Measurements from ENCODE around the gene COQ8A. TPM values are rescaled to one million over a fixed set of nuclear protein-coding genes. Genes with fewer than 3 reads are reported as not detected.

Gene COQ8A
- total and polyA plus RNA-seq, 2 experiments from 2014 or later: 8.3 to 8.7 TPM

- Histone ChIP-seq H2AFZ (no peak overlapping the region), H3K79me2 (ENCODE audit: insufficient read depth) (no peaks in the 10 kb centered on the region), H3K27ac (no peak overlapping the region), H3F3A (ENCODE audit: insufficient read depth) (no peaks in the 10 kb centered on the region), H3K9ac (no peak overlapping the region), H3K4me1 (ENCODE audit: insufficient read depth) (peaks cover 9% of the 10 kb centered on the region), H3K27me3 (replicated peaks; ENCODE audit: insufficient read depth) (no peaks in the 10 kb centered on the region), H4K20me1 (ENCODE audit: insufficient read depth) (no peaks in the 10 kb centered on the region), H3K36me3 (ENCODE audit: low read depth) (no peaks in the 10 kb centered on the region), H3K4me3 (no peak overlapping the region), H3K9me2 (ENCODE audit: insufficient read depth) (no peaks in the 10 kb centered on the region), H3K9me3 (ENCODE audit: low read depth) (no peaks in the 10 kb centered on the region), H3K4me2 (ENCODE audit: unreplicated experiment) (no peak overlapping the region)
- in situ Hi-C loops (cut with MboI): no loop called here
- TF ChIP-seq EZH2 (IDR thresholded peaks at IDR 0.05; ENCODE audit: insufficient read depth, poor library complexity, severe bottlenecking): no peak
- 95 to 97% methylated on average over 11 to 26 of the region's 34 CpGs for WGBS, 2 experiments (ENCODE audit: low coverage in 1 of 2, low lambda C conversion rate in 2 of 2, missing lambda C conversion rate in 2 of 2)
- DNase-seq: no peak
Measured at GRCh38 chr1:226976276-226976977, 36.3 kb downstream of the COQ8A start.

DNA sequence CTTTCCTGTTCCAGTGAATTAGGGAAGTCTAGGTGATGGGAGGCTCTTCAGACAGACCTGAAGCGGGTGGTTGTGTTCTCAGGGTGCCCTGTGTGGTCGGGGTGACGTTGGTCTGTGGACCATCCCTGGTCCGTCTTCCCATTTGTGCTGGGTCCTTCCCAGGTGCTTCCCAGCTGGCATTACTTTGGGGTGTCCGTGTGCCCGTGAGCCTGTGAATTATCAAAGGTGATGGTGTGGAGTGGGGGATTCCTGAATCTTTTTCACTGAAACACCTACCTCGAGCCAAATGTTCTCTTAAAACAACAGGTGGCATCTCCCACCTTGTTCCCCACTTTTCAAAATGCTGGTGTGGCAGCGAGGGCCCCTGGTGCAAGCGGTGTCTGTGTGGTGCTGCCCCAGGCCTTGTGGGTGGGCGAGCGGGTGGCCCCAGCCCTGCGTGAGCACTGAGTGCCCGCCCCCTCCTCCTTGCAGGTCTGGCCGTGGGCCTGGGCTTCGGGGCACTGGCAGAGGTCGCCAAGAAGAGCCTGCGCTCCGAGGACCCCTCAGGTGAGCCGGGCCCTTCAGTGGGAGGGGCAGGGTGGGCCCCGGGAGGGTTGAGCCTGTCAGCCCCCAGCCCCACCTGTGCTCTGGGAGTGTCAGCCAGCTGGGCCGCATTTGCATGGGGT, 37.0 kb downstream of the COQ8A start:
- H3K27me3 ChIP-seq (replicated peaks; ENCODE audit: insufficient read depth): no peaks in the 10 kb centered on the region
- no peak for TF ChIP-seq EZH2phosphoT487 (IDR thresholded peaks at IDR 0.05; ENCODE audit: insufficient read depth, low read depth)
- TF ChIP-seq EZH2 (IDR thresholded peaks at IDR 0.05; ENCODE audit: insufficient read depth, poor library complexity, severe bottlenecking): no peak
- no peaks in the 10 kb centered on the region for H3K79me2 ChIP-seq (ENCODE audit: insufficient read depth)
- H3K27ac ChIP-seq: no peak overlapping the region
- no peak overlapping the region for H3K4me3 ChIP-seq
- in situ Hi-C loops (cut with MboI): no loop called here
- H3K9ac ChIP-seq: no peak overlapping the region
- no peaks in the 10 kb centered on the region for H3F3A ChIP-seq (ENCODE audit: insufficient read depth)
- no peaks in the 10 kb centered on the region for H3K9me2 ChIP-seq (ENCODE audit: insufficient read depth)
- DNase-seq: no peak
- 93 to 94% methylated on average over 19 to 20 of the region's 21 CpGs for WGBS, 2 experiments (ENCODE audit: low coverage in 1 of 2, low lambda C conversion rate in 2 of 2, missing lambda C conversion rate in 2 of 2)
- H3K9me3 ChIP-seq (ENCODE audit: low read depth): no peaks in the 10 kb centered on the region
- no peaks in the 10 kb centered on the region for H4K20me1 ChIP-seq (ENCODE audit: insufficient read depth)
- H3K36me3 ChIP-seq (ENCODE audit: low read depth): no peaks in the 10 kb centered on the region
- H3K4me1 ChIP-seq (ENCODE audit: insufficient read depth): peaks cover 9% of the 10 kb centered on the region
- no peak overlapping the region for H3K4me2 ChIP-seq (ENCODE audit: unreplicated experiment)
- H2AFZ ChIP-seq: no peak overlapping the region

- no peak overlapping the region for H3K4me3 ChIP-seq
- no peaks in the 10 kb centered on the region for H3K36me3 ChIP-seq (ENCODE audit: low read depth)
- no peak overlapping the region for H3K4me2 ChIP-seq (ENCODE audit: unreplicated experiment)
- TF ChIP-seq EZH2 (IDR thresholded peaks at IDR 0.05; ENCODE audit: insufficient read depth, poor library complexity, severe bottlenecking): no peak
- TF ChIP-seq EZH2phosphoT487 (IDR thresholded peaks at IDR 0.05; ENCODE audit: insufficient read depth, low read depth): no peak
- no peak overlapping the region for H2AFZ ChIP-seq
- H3K9me3 ChIP-seq (ENCODE audit: low read depth): no peaks in the 10 kb centered on the region
- DNase-seq: no peak
- H3K27me3 ChIP-seq (replicated peaks; ENCODE audit: insufficient read depth): no peaks in the 10 kb centered on the region
- WGBS, 2 experiments (ENCODE audit: low coverage in 1 of 2, low lambda C conversion rate in 2 of 2, missing lambda C conversion rate in 2 of 2): 83 to 88% methylated on average over 6 to 20 of the region's 20 CpGs
- no peaks in the 10 kb centered on the region for H3K79me2 ChIP-seq (ENCODE audit: insufficient read depth)
- H3K9me2 ChIP-seq (ENCODE audit: insufficient read depth): no peaks in the 10 kb centered on the region
- H3F3A ChIP-seq (ENCODE audit: insufficient read depth): no peaks in the 10 kb centered on the region
- H3K27ac ChIP-seq: no peak overlapping the region
- no peaks in the 10 kb centered on the region for H4K20me1 ChIP-seq (ENCODE audit: insufficient read depth)
- in situ Hi-C loops (cut with MboI): no loop called here
- no peak overlapping the region for H3K9ac ChIP-seq
- H3K4me1 ChIP-seq (ENCODE audit: insufficient read depth): peaks cover 9% of the 10 kb centered on the region
Measured at GRCh38 chr1:226977643-226978431, 37.7 kb downstream of the COQ8A start.

DNA sequence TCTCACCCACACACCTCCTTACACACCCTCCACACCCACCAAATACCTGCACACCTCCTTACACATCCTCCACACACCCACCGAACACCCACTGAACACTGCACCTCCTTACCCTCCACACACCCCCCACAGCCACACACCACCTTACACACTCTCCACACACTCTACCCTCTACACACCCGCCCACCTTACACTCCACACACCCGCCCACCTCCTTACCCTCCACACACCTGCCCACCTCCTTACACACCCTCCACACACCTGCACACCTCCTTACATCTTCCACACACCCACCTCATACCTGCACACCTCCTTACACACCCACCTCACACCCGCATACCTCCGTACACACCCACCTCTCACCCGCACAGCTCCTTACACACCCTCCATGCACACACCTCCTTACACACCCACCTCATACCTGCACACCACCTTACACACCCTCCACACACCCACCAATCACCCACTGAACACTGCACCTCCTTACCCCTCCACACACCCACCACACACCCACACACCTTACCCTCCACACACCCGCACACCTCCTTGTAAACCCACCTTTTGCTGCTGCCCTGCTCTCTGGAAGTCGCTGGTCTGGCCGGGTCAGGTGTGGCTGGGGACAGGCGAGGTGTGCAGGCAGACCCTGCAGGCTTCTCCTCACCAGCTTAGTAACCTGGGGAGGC, 38.5 kb downstream of the COQ8A start:
- Histone ChIP-seq H3K4me2 (ENCODE audit: unreplicated experiment) (no peak overlapping the region), H4K20me1 (ENCODE audit: insufficient read depth) (no peaks in the 10 kb centered on the region), H3K27ac (no peak overlapping the region), H3K36me3 (ENCODE audit: low read depth) (no peaks in the 10 kb centered on the region), H3K4me3 (no peak overlapping the region), H2AFZ (no peak overlapping the region), H3F3A (ENCODE audit: insufficient read depth) (no peaks in the 10 kb centered on the region), H3K27me3 (replicated peaks; ENCODE audit: insufficient read depth) (no peaks in the 10 kb centered on the region), H3K9me2 (ENCODE audit: insufficient read depth) (no peaks in the 10 kb centered on the region), H3K9ac (no peak overlapping the region), H3K9me3 (ENCODE audit: low read depth) (no peaks in the 10 kb centered on the region), H3K4me1 (ENCODE audit: insufficient read depth) (peaks cover 9% of the 10 kb centered on the region), H3K79me2 (ENCODE audit: insufficient read depth) (no peaks in the 10 kb centered on the region)
- in situ Hi-C loops (cut with MboI): no loop called here
- no peak for DNase-seq
- no peak for TF ChIP-seq EZH2phosphoT487 (IDR thresholded peaks at IDR 0.05; ENCODE audit: insufficient read depth, low read depth)
- TF ChIP-seq EZH2 (IDR thresholded peaks at IDR 0.05; ENCODE audit: insufficient read depth, poor library complexity, severe bottlenecking): no peak
- WGBS, 2 experiments (ENCODE audit: low coverage in 1 of 2, low lambda C conversion rate in 2 of 2, missing lambda C conversion rate in 2 of 2): 95 to 96% methylated on average over 4 to 10 of the region's 10 CpGs
